Gastroesophageal sphincter (tissue), 4 donors: ENCODE data around the gene DCLK1. TPM values are rescaled to one million over a fixed set of nuclear protein-coding genes. Genes with fewer than 3 reads are reported as not detected.

ENCODE experiments used
- ATAC-seq: fragments of 150-250 bp; one replicate; pipeline ENCODE4 v1.9.1; 2016; ENCODE audit warnings: mild to moderate bottlenecking, moderate library complexity
- H3K27ac ChIP-seq, 4 donors: fragments of 200-600 bp; sonication (generic) in 3 of 4; 1 replicate in 3 of 4; 2 replicates in 1 of 4; pipeline ENCODE4 v1.5.1; 2016 to 2019
- H3K27me3 ChIP-seq: fragments of 200-600 bp; sonication (generic); one replicate; pipeline ENCODE4 v1.5.1; 2019
- H3K36me3 ChIP-seq, 2 donors: fragments of 200-600 bp; sonication (generic); one replicate each; pipeline ENCODE4 v1.5.1; 2019; ENCODE audit warnings: control low read depth in 1 of 2
- H3K4me1 ChIP-seq, 3 donors: fragments of 200-600 bp; sonication (generic); 1 replicate in 2 of 3; 2 replicates in 1 of 3; pipeline ENCODE4 v1.5.1; 2016 to 2019; ENCODE audit warnings: control low read depth in 2 of 3
- H3K4me3 ChIP-seq, 2 donors: fragments of 200-600 bp; sonication (generic); one replicate each; pipeline ENCODE4 v1.5.1; 2019; ENCODE audit warnings: mild to moderate bottlenecking in 1 of 2, moderate library complexity in 1 of 2
- H3K9me3 ChIP-seq, 3 donors: fragments of 200-600 bp; sonication (generic); one replicate each; pipeline ENCODE4 v1.5.1; 2017 to 2019; ENCODE audit warnings: control low read depth in 2 of 3
- EP300 ChIP-seq: sonication (generic); formaldehyde crosslinking; IDR thresholded peaks from one replicate; pipeline ENCODE4 v1.6.1; 2017; ENCODE audit warnings: antibody characterized with exemption, mild to moderate bottlenecking
- POLR2A ChIP-seq, 2 donors: fragments of 450-650 bp; IDR thresholded peaks; one replicate each; pipeline ENCODE4 v1.6.1; 2017; ENCODE audit warnings: antibody characterized with exemption in 2 of 2, mild to moderate bottlenecking in 2 of 2, moderate library complexity in 1 of 2
- POLR2AphosphoS5 ChIP-seq: sonication (generic); formaldehyde crosslinking; IDR thresholded peaks from one replicate; pipeline ENCODE4 v1.6.1; 2017; ENCODE audit warnings: antibody characterized with exemption
- WGBS, 2 donors: methylation state at CpG; one replicate each; pipeline ENCODE4 v1.1.5; 2018; ENCODE audit warnings: low coverage in 1 of 2; 5-methylcytosine and 5-hydroxymethylcytosine counted together
- total RNA-seq, 4 donors: library from RNA; depleted of rRNA; stranded (reverse); fragments of >200 nt; gene quantifications; one replicate each; pipeline ENCODE4 v1.1.0, GENCODE V29; 2016
- TF ChIP-seq, protein P1 (sequence below), 4 experiments: fragments of 200-600 bp in 2 of 4; fragments of 450-650 bp in 2 of 4; sonication (generic) in 1 of 4; IDR thresholded peaks; one replicate each; pipeline ENCODE4 v1.5.1; 2017 to 2019; ENCODE audit warnings: antibody characterized with exemption in 4 of 4, mild to moderate bottlenecking in 2 of 4, moderate library complexity in 2 of 4

Gene DCLK1
- total RNA-seq, 4 donors from 2014 or later: 26.9 to 68.3 (median 30.3) TPM

DNA sequence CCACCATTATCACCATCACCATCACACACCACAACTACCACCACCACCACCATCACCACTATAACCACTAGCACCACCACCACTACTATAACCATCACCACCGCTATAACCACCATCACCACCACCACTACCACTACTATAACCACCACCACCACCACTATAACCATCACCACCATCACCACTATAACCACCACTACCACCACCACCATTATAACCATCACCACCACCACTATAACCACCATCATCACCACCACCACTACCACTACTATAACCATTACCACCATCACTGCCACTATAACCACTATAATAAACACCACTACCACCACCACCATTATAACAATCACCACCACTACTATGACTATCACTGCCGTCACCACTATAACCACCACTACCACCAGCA, 173.2 kb downstream of the DCLK1 start:
- Histone ChIP-seq H3K27ac (peak overlapping the region; percentile 68 to 79 (median 77)), H3K4me1 (peaks cover 4 to 66% (median 20%) of the 10 kb centered on the region in 3 donors), H3K4me3 (no peak overlapping the region), H3K27me3 (no peaks in the 10 kb centered on the region), H3K9me3 (no peaks in the 10 kb centered on the region), H3K36me3 (no peaks in the 10 kb centered on the region)
- ATAC-seq: no peak
- no peak for TF ChIP-seq POLR2AphosphoS5
- TF ChIP-seq EP300: no peak
- TF ChIP-seq, protein P1, sequence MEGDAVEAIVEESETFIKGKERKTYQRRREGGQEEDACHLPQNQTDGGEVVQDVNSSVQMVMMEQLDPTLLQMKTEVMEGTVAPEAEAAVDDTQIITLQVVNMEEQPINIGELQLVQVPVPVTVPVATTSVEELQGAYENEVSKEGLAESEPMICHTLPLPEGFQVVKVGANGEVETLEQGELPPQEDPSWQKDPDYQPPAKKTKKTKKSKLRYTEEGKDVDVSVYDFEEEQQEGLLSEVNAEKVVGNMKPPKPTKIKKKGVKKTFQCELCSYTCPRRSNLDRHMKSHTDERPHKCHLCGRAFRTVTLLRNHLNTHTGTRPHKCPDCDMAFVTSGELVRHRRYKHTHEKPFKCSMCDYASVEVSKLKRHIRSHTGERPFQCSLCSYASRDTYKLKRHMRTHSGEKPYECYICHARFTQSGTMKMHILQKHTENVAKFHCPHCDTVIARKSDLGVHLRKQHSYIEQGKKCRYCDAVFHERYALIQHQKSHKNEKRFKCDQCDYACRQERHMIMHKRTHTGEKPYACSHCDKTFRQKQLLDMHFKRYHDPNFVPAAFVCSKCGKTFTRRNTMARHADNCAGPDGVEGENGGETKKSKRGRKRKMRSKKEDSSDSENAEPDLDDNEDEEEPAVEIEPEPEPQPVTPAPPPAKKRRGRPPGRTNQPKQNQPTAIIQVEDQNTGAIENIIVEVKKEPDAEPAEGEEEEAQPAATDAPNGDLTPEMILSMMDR (IDR thresholded peaks at IDR 0.05): no peak
- TF ChIP-seq POLR2A (IDR thresholded peaks at IDR 0.05): no peak
- WGBS, 2 donors: 62 to 74% methylated on average over 1 to 2 of the region's 2 CpGs

DNA sequence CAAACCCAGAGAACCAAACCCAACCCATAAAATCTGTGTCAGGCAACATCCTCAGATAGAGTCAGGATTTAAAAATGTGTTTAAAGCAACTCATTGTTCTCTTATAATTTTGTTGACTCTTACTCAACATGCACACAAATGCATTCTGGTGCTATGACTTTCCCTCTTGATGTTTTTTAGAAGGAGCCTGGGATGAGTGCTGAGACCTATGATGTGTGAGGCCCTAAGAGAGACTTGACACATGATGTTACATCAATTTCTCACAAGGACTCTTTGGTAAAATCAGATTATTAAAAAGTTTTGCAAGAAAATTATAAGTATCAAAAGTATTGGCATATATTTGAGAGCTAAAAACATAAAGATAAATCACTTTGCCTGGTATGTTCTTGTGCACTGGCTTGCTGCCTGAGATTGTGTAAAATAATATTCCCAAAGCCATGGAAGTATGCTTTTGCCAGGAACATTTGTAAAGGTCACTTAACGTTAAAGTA, 173.9 kb downstream of the DCLK1 start:
- WGBS, 2 donors: 14 to 32% methylated on average over 1 of the region's 1 CpG
- no peaks in the 10 kb centered on the region for H3K36me3 ChIP-seq
- H3K27me3 ChIP-seq: no peaks in the 10 kb centered on the region
- peak; percentile 67 for ATAC-seq
- H3K9me3 ChIP-seq: no peaks in the 10 kb centered on the region
- TF ChIP-seq EP300: no peak
- TF ChIP-seq POLR2AphosphoS5: peak; percentile 64
- TF ChIP-seq, protein P1 (IDR thresholded peaks at IDR 0.05): no peak
- H3K27ac ChIP-seq: peak overlapping the region; percentile 69 to 79 (median 77)
- H3K4me1 ChIP-seq: peaks cover 4 to 66% (median 20%) of the 10 kb centered on the region in 3 donors
- no peak overlapping the region for H3K4me3 ChIP-seq

DNA sequence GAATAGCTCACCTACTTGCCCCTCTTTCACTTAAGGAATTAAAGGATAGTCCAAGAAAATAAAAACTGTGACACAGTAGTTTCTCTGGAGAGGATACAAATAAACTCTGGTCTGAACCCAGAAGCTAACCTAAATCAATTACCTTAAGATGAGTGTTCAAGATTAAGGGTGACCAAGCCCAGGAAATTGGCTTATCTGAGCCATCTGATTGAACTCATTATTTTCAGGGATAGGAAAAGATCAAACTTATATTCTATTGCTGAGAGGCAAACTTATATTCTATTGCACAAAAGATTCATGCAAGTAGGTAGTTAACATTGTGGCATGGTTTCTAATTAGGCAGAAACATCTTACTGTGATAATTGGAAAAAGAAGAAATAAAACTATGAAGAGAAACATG, 175.1 kb downstream of the DCLK1 start:
- H3K27me3 ChIP-seq: no peaks in the 10 kb centered on the region
- no peaks in the 10 kb centered on the region for H3K9me3 ChIP-seq
- no peak overlapping the region for H3K4me3 ChIP-seq
- no peak for TF ChIP-seq POLR2AphosphoS5
- TF ChIP-seq, protein P1 (IDR thresholded peaks at IDR 0.05): no peak
- TF ChIP-seq POLR2A (IDR thresholded peaks at IDR 0.05): no peak
- no peak for ATAC-seq
- H3K27ac ChIP-seq: peak overlapping the region; percentile 69 to 79 (median 77)
- no peaks in the 10 kb centered on the region for H3K36me3 ChIP-seq
- H3K4me1 ChIP-seq: peaks cover 4 to 66% (median 20%) of the 10 kb centered on the region in 3 donors

DNA sequence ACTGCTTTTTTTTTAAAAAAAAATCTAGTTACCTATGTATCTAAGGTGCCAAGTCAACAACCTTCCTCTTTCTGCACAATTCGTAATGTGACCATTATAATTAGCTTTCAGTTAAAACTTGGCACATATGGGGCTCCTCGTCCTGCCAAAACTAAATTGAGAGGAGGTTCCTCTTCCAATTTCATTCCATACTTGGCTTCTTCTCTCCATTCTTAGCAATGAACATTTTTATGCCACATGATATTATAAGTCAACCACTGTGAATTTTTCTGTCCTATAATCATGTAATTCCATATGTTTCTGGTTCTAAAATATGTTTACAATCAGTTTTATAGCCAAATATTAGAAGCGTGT, 177.0 kb downstream of the DCLK1 start:
- Histone ChIP-seq H3K27ac (peak overlapping the region in 3 of 4 donors; percentile 61 to 79 (median 78)), H3K4me1 (peaks cover 4 to 56% (median 20%) of the 10 kb centered on the region in 3 donors), H3K4me3 (no peak overlapping the region), H3K9me3 (no peaks in the 10 kb centered on the region), H3K36me3 (no peaks in the 10 kb centered on the region), H3K27me3 (no peaks in the 10 kb centered on the region)
- ATAC-seq: no peak
- WGBS, 2 donors: 10 to 16% methylated on average over 2 to 3 of the region's 3 CpGs
- TF ChIP-seq EP300 (no peak), POLR2AphosphoS5 (no peak), POLR2A (IDR thresholded peaks at IDR 0.05) (no peak)
- TF ChIP-seq, protein P1 (IDR thresholded peaks at IDR 0.05): no peak

DNA sequence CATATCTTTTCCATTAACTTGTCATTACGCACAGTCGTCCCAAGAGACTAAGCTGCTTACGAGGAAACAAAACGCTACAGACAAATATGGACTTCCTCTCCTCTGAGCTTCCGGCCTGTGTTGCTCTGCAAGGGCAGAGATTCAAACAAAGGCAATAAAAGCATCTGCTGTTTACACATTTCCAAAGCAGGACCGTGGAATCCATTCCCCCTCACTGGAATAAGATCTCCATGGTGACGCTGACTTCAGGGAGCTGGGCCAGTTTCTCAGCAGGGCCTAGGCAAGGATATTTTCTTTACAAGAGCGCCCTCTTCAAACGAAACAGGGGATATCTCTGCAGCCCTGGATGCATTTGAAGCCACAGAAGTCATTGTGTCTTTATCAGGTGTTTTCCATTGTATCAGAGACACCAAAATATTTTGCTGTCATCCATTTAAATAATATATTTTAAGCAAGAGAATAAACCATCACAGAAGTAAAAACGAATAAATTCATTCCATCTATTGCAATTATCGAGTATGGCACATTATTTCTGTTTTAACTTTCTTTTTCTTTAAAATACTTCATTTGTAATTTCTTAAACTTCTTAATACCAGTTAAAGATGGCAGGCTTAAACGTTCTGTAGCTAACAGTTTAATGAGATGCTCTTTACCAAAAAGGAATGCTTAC, 177.5 kb downstream of the DCLK1 start:
- TF ChIP-seq POLR2A (IDR thresholded peaks at IDR 0.05) (no peak), EP300 (no peak), POLR2AphosphoS5 (peak; percentile 70)
- TF ChIP-seq, protein P1 (IDR thresholded peaks at IDR 0.05): peak; percentile 37 to 76 (median 72)
- peaks cover 4 to 55% (median 20%) of the 10 kb centered on the region in 3 donors for H3K4me1 ChIP-seq
- peak overlapping the region in 3 of 4 donors; percentile 61 to 79 (median 78) for H3K27ac ChIP-seq

More for the DNA sequence above, 177.5 kb downstream of the DCLK1 start:
- Histone ChIP-seq H3K9me3 (no peaks in the 10 kb centered on the region), H3K27me3 (no peaks in the 10 kb centered on the region), H3K36me3 (no peaks in the 10 kb centered on the region), H3K4me3 (no peak overlapping the region)
- peak; percentile 88 for ATAC-seq
- WGBS, 2 donors: 5 to 16% methylated on average over 11 to 12 of the region's 12 CpGs
